DOHH2 (cell line): ENCODE measurements around the gene LAMA3.

Experiments
- H3F3A ChIP-seq: fragments of 200-600 bp; sonication (generic), shearing (Covaris generic); 2 replicates; pipeline ENCODE4 v1.6.0; 2016; ENCODE audit warnings: antibody characterized with exemption, mild to moderate bottlenecking; ENCODE audit not compliant: control insufficient read depth, insufficient read depth
- H3K27ac ChIP-seq: fragments of 200-600 bp; sonication (generic); 2 replicates; pipeline ENCODE4 v1.5.1; 2014; ENCODE audit warnings: low read depth, mild to moderate bottlenecking, low read length, moderate library complexity
- H3K27me3 ChIP-seq: fragments of 200-600 bp; sonication (generic); 2 replicates; pipeline ENCODE4 v1.6.1; 2014; ENCODE audit warnings: mild to moderate bottlenecking, low read length, mixed read lengths; ENCODE audit not compliant: control insufficient read depth
- H3K36me3 ChIP-seq: fragments of 200-600 bp; sonication (generic); 2 replicates; pipeline ENCODE4 v1.6.1; 2014; ENCODE audit warnings: mild to moderate bottlenecking, low read length, moderate library complexity, mixed read lengths; ENCODE audit not compliant: control insufficient read depth
- H3K4me1 ChIP-seq: fragments of 200-600 bp; sonication (generic); 2 replicates; pipeline ENCODE4 v1.6.1; 2014; ENCODE audit warnings: mild to moderate bottlenecking, low read length, mixed read lengths; ENCODE audit not compliant: control insufficient read depth
- H3K4me2 ChIP-seq: fragments of 200-600 bp; sonication (generic); 2 replicates; pipeline ENCODE4 v1.6.0; 2014; ENCODE audit warnings: mild to moderate bottlenecking, low read length, moderate library complexity
- H3K4me3 ChIP-seq: fragments of 200-600 bp; sonication (generic); 2 replicates; pipeline ENCODE4 v1.5.1; 2014; ENCODE audit warnings: mild to moderate bottlenecking, low read length, mixed read lengths
- H3K79me2 ChIP-seq: fragments of 200-600 bp; sonication (generic); 2 replicates; pipeline ENCODE4 v1.6.1; 2014; ENCODE audit warnings: mild to moderate bottlenecking, low read length, mixed read lengths; ENCODE audit not compliant: control insufficient read depth
- H3K9me2 ChIP-seq: fragments of 200-600 bp; sonication (generic); replicated peaks from 2 replicates; pipeline ENCODE4 v1.6.1; 2014; ENCODE audit warnings: mild to moderate bottlenecking, low read length, mixed read lengths; ENCODE audit not compliant: control insufficient read depth
- H3K9me3 ChIP-seq: fragments of 200-600 bp; sonication (generic); 2 replicates; pipeline ENCODE4 v1.6.1; 2014; ENCODE audit warnings: antibody characterized with exemption, low read length, mixed read lengths; ENCODE audit not compliant: control insufficient read depth, insufficient read depth
- H4K20me1 ChIP-seq: fragments of 200-600 bp; sonication (generic); 2 replicates; pipeline ENCODE4 v1.6.0; 2014; ENCODE audit warnings: low read depth, mild to moderate bottlenecking, antibody characterized with exemption, low read length, moderate library complexity; ENCODE audit not compliant: control insufficient read depth, insufficient read depth
- EZH2phosphoT487 ChIP-seq: fragments of 200-600 bp; sonication (generic); IDR thresholded peaks from 2 replicates; pipeline ENCODE4 v1.6.1; 2017; ENCODE audit warnings: borderline replicate concordance, mild to moderate bottlenecking, antibody characterized with exemption, low read length, moderate library complexity, mixed read lengths
- TF ChIP-seq, protein P1 (sequence below): fragments of 200-600 bp; sonication (generic); IDR thresholded peaks from one replicate; pipeline ENCODE4 v1.5.1; 2014; ENCODE audit warnings: antibody characterized with exemption, mild to moderate bottlenecking, low read depth, low read length; ENCODE audit not compliant: poor library complexity, severe bottlenecking

The LAMA3 gene

DNA sequence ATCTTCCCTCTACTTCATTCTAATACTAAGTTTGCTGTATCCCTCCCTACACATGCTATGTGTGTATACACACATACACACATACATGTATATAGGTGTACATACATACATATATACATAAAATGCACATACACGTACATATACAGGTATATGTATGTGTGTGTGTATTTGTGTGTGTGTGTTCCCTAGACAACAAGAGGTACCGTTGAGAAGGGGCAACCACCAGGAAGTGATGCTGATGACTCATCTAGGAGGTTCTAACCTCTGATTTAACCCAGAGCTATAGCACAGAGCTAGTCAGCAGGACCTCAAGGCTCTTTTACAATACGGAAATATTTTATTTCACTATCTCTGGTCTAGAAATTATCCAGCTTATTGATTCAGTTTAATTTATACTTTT, 139.2 kb downstream of the LAMA3 start:
- Histone ChIP-seq H3F3A (no peaks in the 10 kb centered on the region), H3K27ac (no peak overlapping the region), H3K4me2 (no peak overlapping the region), H3K27me3 (peaks cover 33% of the 10 kb centered on the region), H3K79me2 (no peaks in the 10 kb centered on the region), H4K20me1 (no peaks in the 10 kb centered on the region), H3K36me3 (no peaks in the 10 kb centered on the region), H3K9me2 (no peaks in the 10 kb centered on the region), H3K9me3 (no peaks in the 10 kb centered on the region), H3K4me3 (no peak overlapping the region), H3K4me1 (no peaks in the 10 kb centered on the region)
- TF ChIP-seq EZH2phosphoT487 = no peak
- TF ChIP-seq, protein P1, sequence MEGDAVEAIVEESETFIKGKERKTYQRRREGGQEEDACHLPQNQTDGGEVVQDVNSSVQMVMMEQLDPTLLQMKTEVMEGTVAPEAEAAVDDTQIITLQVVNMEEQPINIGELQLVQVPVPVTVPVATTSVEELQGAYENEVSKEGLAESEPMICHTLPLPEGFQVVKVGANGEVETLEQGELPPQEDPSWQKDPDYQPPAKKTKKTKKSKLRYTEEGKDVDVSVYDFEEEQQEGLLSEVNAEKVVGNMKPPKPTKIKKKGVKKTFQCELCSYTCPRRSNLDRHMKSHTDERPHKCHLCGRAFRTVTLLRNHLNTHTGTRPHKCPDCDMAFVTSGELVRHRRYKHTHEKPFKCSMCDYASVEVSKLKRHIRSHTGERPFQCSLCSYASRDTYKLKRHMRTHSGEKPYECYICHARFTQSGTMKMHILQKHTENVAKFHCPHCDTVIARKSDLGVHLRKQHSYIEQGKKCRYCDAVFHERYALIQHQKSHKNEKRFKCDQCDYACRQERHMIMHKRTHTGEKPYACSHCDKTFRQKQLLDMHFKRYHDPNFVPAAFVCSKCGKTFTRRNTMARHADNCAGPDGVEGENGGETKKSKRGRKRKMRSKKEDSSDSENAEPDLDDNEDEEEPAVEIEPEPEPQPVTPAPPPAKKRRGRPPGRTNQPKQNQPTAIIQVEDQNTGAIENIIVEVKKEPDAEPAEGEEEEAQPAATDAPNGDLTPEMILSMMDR = no peak

DNA sequence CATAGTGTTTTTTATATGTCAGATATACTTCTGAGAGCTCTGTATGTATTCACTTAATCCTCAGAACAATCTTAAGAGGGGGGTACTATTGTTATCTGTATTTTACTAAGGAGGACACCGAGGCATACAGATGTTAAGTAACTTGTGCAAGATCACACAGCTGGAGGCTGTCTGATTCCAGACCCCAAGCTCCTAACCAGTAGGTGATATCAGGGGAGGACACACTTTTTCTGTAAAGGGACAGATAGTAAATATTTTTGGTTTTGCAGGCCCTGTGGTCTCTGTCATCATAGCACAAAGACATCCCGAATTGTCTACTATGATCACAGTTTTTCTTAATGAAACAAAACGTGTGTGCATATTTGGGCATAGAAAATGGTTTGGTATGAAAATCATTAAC, 143.7 kb downstream of the LAMA3 start:
- Histone ChIP-seq H4K20me1 (no peaks in the 10 kb centered on the region), H3K4me2 (no peak overlapping the region), H3K4me3 (no peak overlapping the region), H3K9me3 (no peaks in the 10 kb centered on the region), H3K4me1 (peaks cover 5% of the 10 kb centered on the region), H3K9me2 (no peaks in the 10 kb centered on the region), H3K36me3 (no peaks in the 10 kb centered on the region), H3K27ac (no peak overlapping the region), H3K27me3 (peaks cover 9% of the 10 kb centered on the region), H3F3A (no peaks in the 10 kb centered on the region), H3K79me2 (no peaks in the 10 kb centered on the region)
- TF ChIP-seq, protein P1 = no peak
- TF ChIP-seq EZH2phosphoT487 = no peak

DNA sequence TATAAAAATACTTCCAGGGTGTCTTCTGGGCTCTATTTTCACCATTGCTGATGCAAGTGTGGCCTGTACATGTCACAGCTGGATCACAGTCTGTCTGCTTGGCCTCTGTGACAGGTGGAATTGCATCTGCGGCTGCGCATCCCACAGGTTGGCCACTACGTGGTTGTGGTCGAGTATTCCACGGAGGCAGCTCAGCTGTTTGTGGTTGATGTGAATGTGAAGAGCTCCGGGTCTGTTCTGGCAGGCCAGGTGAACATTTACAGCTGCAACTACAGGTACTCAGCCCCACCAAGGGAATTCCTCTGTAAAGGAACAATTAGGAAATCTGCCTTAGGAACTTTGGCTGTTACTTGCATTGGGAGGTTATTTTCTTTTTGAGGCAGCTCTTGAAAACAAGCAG, 144.5 kb downstream of the LAMA3 start:
- H3K4me1 ChIP-seq = peaks cover 5% of the 10 kb centered on the region
- H3K4me3 ChIP-seq = no peak overlapping the region
- H3K4me2 ChIP-seq = no peak overlapping the region

More for the DNA sequence above, 144.5 kb downstream of the LAMA3 start:
- H3K9me2 ChIP-seq = no peaks in the 10 kb centered on the region
- no peaks in the 10 kb centered on the region for H4K20me1 ChIP-seq
- TF ChIP-seq, protein P1 = no peak
- no peak for TF ChIP-seq EZH2phosphoT487
- H3K36me3 ChIP-seq = no peaks in the 10 kb centered on the region
- no peak overlapping the region for H3K27ac ChIP-seq
- no peaks in the 10 kb centered on the region for H3F3A ChIP-seq
- H3K27me3 ChIP-seq = peaks cover 6% of the 10 kb centered on the region; the same call in 1 of the 2 replicates
- H3K79me2 ChIP-seq = no peaks in the 10 kb centered on the region
- H3K9me3 ChIP-seq = no peaks in the 10 kb centered on the region
